GM11168 (cell line): ENCODE results near the gene CACNB4.
"Not testable (repeated sequence)": the region's sequence is repeated elsewhere in the genome, so short reads cannot be mapped to it uniquely, and the experiment has no call there.

Source experiments
- in situ Hi-C: fragments of 300-500 bp; cut with MboI; formaldehyde crosslinking; loops from one replicate; pipeline ENCODE4 v1.12.0; 2022; ENCODE audit warnings: low sequenced_read_pairs; ENCODE audit not compliant: unreplicated experiment

Gene CACNB4

GRCh38 chr2:152028182-152028862 lies 70.5 kb downstream of the CACNB4 start:
- in situ Hi-C loops = no loop called here

- in situ Hi-C loops = no loop called here
Measured at GRCh38 chr2:152025678-152026287, 73.1 kb downstream of the CACNB4 start.

GRCh38 chr2:152024477-152024876 lies 74.4 kb downstream of the CACNB4 start:
- in situ Hi-C loops = loop anchor here (25.0 kb wide), 1 partner anchor 412 kb away; no protein-coding TSS in a partner anchor

- in situ Hi-C loops = loop anchor here (25.0 kb wide), 1 partner anchor 410 kb away; no protein-coding TSS in a partner anchor
Measured at GRCh38 chr2:152022090-152022489, 76.8 kb downstream of the CACNB4 start.

GRCh38 chr2:152021001-152021400 lies 77.8 kb downstream of the CACNB4 start:
- in situ Hi-C loops = loop anchor here (25.0 kb wide), 1 partner anchor 409 kb away; no protein-coding TSS in a partner anchor

GRCh38 chr2:152019732-152020131 lies 79.1 kb downstream of the CACNB4 start:
- in situ Hi-C loops = loop anchor here (25.0 kb wide), 1 partner anchor 407 kb away; no protein-coding TSS in a partner anchor

- in situ Hi-C loops = loop anchor here (25.0 kb wide), 1 partner anchor 404 kb away; no protein-coding TSS in a partner anchor
Measured at GRCh38 chr2:152016181-152017120, 82.4 kb downstream of the CACNB4 start.

- in situ Hi-C loops = loop anchor here (25.0 kb wide), 1 partner anchor 403 kb away; no protein-coding TSS in a partner anchor
Measured at GRCh38 chr2:152015552-152015951, 83.3 kb downstream of the CACNB4 start.

GRCh38 chr2:152012697-152013096 lies 86.1 kb downstream of the CACNB4 start:
- in situ Hi-C loops = loop anchor here (25.0 kb wide), 1 partner anchor 400 kb away; no protein-coding TSS in a partner anchor

GRCh38 chr2:152011724-152012123 lies 87.1 kb downstream of the CACNB4 start:
- in situ Hi-C loops = loop anchor here (25.0 kb wide), 1 partner anchor 399 kb away; no protein-coding TSS in a partner anchor

- in situ Hi-C loops = loop anchor here (25.0 kb wide), 1 partner anchor 393 kb away; no protein-coding TSS in a partner anchor
Measured at GRCh38 chr2:152005607-152006006, 93.2 kb downstream of the CACNB4 start.

- in situ Hi-C loops = loop anchor here (25.0 kb wide), 1 partner anchor 391 kb away; no protein-coding TSS in a partner anchor
Measured at GRCh38 chr2:152003283-152003682, 95.6 kb downstream of the CACNB4 start.

GRCh38 chr2:151999053-151999452 lies 99.8 kb downstream of the CACNB4 start:
- in situ Hi-C loops = no loop called here

GRCh38 chr2:151996243-151997003 lies 102.4 kb downstream of the CACNB4 start:
- in situ Hi-C loops = no loop called here

- in situ Hi-C loops = no loop called here
Measured at GRCh38 chr2:151995161-151995557, 103.7 kb downstream of the CACNB4 start.

GRCh38 chr2:151994178-151994577 lies 104.7 kb downstream of the CACNB4 start:
- in situ Hi-C loops = not testable (repeated sequence)

- in situ Hi-C loops = no loop called here
Measured at GRCh38 chr2:151991010-151991409, 107.8 kb downstream of the CACNB4 start.

- in situ Hi-C loops = no loop called here
Measured at GRCh38 chr2:151989378-151989777, 109.5 kb downstream of the CACNB4 start.

- in situ Hi-C loops = no loop called here
Measured at GRCh38 chr2:151987484-151987883, 111.4 kb downstream of the CACNB4 start.
